HS-27A (cell line): ENCODE data around the gene CLRN3.

Experiments used
- DNase-seq: peaks from one replicate; pipeline ENCODE4 v3.0.0-alpha.2; 2012; ENCODE audit warnings: low read depth, missing footprints

CLRN3 gene

DNA sequence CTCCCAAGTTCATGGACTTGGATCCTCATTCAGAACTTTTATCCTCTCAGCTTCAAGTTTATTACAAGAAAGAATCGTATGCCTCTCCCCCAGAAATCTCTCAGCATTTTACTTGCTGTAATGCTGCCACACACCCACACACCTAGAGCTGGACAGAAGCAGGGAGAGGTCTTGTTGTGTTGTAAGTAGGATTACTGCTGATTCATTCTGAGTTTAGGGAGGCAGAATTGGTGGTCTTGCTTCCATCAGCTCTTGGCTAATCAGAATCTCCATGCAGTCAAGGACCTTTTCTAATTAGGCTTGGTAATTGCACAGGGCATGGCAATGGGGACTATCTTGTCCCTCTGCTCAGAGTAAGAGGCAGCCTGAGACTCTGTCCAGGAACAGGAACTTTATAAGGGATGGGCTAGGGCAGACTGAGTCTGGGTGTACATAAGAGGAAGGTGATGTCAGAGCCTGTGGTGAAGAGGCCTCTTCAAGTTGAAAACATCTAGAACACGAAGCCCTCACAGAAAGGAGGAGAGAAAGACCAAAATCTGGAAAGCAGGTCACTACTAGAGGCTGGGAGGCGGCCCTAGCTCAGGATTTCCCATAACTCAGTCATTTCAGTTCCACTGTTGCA, 7.1 kb upstream of the CLRN3 start:
- DNase-seq, result no peak

DNA sequence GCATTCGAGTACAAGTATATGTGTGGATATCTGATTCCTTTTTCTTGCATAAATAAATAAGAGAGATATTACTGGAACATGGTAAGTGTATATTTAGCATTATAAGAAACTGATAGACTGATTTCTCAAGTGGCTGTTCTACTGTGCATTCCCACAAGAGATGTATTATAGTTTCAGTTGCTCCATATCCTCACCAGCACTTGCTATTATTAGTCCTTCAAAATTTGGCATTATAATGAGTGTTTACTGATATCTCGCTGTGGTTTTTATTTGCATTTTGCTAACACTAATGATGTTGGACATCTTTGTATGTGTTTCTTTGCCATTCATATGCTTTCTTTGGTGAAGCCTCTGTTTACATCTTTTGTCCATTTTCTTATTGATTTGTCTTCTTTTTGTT, 4.4 kb upstream of the CLRN3 start:
- no peak for DNase-seq

- no peak for DNase-seq
Measured at GRCh38 chr10:127896590-127896989, 3.8 kb upstream of the CLRN3 start.

GRCh38 chr10:127894146-127894545, 1.4 kb upstream of the CLRN3 start:
- DNase-seq, result no peak

DNA sequence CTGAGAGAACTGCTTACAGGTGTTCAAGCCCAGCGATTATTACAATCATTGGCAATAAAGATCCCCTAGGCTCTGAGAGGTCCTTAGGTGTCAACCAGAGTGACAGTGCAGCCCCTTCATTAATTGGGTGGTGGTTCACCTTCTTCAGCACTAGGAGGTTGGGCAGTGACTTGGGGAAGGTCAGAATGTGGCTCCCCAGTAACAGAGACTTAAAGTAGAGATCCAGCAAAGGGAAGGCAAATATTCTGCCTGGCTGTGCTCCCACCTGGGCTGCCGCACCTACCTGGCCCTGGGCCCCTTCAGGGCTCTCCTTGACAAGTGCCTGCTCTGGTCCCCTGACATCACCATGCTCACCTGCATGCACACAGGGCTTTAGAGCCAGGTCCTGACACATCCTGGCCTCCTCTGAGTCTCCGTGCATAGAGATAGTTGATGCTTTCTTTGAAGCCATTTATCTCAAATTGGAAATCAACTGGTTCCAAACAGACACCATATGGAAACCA, 1.9 kb downstream of the CLRN3 start:
- DNase-seq, result no peak

- DNase-seq, result no peak
Measured at GRCh38 chr10:127890216-127890615, 2.5 kb downstream of the CLRN3 start.

DNA sequence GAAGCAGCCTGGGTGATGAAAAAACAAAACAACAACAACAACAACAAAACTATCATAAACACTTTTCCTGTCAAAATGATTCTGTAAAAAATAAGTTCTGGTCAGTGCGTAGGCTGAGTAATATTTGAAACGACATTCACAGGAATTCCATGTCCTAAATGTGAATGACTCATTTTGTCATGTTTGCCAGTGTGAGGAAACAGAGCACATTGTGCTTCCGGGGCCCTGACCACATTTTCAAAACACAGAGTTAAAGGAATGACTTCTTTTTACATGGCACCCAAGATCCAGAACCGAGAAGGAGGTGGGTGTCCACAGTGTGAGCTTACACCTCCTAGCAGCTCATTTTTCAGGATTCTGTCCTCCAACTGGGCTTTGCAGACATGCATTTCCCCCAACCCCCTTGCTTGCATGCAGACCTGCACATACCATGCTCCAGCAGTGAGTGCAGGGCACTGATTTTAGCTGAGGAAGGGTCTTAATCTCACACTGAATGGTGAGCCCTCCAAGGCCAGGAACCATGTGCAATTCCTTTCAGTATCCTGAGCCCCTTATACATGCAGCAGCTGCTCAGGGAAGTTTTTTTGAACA, 3.0 kb downstream of the CLRN3 start:
- no peak for DNase-seq

GRCh38 chr10:127888521-127889312, 4.0 kb downstream of the CLRN3 start:
- no peak for DNase-seq

DNA sequence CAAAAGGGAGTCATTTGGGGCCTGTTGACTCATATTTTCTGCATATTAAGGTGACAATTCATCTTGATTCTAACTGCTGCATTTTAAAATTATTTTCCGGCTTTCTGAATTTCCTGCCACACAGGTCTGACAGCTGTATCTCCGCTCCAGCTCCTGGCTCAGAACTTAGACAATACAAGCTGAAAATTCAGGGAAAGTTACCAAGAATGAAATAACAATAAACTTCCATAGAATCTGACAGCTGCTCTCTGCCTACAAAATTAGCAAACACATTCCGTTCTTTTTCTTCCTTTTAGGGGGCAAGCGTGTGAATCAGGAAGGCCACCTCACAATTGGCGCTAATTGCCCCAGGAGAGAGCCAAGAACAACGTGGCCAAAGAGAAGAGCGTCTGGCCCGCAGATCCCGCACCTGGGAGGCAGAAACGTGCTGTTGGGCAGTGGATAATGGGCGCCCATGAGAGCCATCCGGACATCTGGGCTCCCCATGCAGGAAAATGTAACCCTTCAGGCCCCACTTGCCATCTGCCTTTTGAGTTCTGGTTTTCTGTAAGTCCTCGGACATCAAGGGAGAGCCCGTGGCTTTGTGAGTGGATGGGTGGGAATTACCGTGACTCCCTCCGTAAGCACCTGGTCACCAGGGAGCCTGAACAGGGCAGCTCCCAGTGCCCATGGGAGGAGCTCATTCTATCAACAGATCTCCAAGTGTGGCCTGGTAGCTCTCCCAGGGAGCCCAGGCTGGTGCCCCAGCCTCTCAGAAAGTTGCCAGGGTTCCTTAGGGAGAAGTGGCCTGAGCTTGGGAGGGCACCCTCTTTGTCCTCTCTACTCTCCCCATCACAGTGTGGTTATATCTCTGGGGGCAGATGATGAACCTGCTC, 5.0 kb downstream of the CLRN3 start:
- no peak for DNase-seq

GRCh38 chr10:127886371-127887051, 6.2 kb downstream of the CLRN3 start:
- no peak for DNase-seq

DNA sequence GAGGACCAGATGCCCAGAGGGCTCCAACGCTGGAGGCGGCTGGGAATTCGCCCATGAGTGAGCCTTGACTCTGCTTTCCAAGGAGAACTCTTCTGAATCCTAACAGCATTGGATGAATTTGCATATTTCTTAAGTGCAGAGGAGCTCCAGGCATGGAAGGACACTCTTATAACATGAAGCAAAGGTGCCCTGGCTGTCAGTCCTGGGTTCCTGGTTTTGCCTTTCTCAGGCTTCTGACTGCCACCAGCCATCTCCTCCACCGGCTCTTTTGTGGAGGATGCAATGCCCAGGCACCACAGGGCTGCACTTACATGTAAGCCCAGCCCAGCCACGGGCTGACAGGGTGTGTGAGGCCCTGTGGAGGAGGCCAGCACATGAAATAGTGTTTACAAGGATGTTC, 8.2 kb downstream of the CLRN3 start:
- DNase-seq, result no peak

DNA sequence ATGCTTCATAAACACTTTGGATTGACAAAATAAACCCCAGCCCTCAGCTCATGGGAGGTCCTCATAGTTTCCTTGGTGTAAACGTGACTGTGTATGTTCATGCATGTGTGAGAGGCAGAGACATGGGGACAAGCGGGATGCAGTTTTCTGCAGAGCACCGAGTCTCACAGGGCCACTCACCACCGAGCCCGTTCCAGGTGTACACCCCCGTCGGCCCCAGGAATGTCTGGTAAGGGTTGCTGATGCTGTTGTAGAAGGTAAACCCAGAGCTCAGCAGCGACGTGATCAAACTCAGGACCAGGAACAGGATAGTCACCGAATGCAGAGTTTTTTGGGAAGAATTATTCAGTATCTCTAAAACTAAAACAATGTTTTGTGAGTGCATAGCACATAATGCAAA, 9.2 kb downstream of the CLRN3 start:
- DNase-seq, result no peak

GRCh38 chr10:127882801-127883459, 9.8 kb downstream of the CLRN3 start:
- DNase-seq, result no peak

- DNase-seq, result no peak
Measured at GRCh38 chr10:127882391-127882790, 10.3 kb downstream of the CLRN3 start.

DNA sequence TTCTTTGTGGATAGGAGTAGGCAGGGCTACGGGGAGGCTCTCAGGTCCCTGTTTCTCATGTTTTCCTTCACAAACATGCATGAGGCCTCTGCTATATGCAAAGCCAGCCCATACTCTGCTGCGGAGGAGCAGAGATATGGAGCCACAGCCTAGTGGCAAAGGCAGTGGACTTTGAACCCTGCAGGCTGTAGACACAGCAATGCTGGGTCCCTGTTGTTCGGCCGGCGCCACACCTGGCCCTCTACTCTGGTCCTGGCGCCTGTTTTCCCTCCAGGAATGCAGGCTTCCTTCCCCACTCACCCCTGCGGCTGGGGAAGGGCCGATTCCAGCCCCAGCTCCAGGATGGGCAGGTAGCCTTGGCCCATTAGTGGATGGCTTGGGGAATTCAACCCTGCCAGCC, 11.5 kb downstream of the CLRN3 start:
- no peak for DNase-seq

DNA sequence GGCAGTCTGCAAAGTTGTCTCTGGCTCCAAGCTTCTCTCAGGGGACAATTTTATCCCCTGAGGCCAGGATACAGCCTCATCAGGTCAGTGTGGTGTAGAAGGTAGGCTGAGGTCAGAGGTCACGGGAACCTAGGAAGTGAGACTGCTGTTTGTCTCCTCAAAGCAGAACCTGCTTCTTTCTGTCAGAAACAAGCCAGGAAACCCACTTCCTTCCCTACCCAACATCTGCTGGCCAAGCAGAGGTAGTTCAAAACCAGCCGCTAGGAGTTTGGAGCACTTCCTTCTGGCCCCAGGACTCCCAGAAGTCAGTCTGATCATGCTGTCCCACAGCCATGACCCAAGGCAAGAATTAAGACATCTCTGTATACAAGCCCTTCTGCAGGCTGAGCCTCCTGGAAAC, 12.2 kb downstream of the CLRN3 start:
- DNase-seq, result no peak

- DNase-seq, result no peak
Measured at GRCh38 chr10:127878475-127879055, 14.2 kb downstream of the CLRN3 start.

GRCh38 chr10:127877699-127878098, 15.0 kb downstream of the CLRN3 start:
- no peak for DNase-seq

GRCh38 chr10:127877116-127877515, 15.6 kb downstream of the CLRN3 start:
- DNase-seq, result no peak

DNA sequence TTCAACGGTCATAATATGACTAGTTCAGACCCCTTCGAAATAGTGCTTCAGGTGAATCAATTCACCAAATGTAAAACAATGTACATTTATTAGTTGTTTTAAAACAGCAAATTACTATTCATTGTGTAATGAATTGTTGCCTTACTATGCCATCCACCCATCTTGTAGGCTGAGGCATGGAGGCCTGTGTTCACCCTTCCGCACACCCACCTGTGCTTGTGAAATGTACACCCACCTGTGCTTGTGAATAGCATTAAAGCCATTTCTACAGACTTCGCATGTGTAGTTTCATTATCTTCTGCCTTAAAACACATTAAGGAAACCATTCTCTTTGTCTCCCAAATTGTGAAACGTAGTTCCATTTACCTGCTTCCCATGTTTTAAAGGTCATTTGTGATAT, 16.8 kb downstream of the CLRN3 start:
- no peak for DNase-seq

GRCh38 chr10:127875449-127875765, 17.3 kb downstream of the CLRN3 start:
- DNase-seq, result no peak
